ENCODE results near the gene SH3BP5. TPM values are rescaled to one million over a fixed set of nuclear protein-coding genes. Genes with fewer than 3 reads are reported as not detected.
"Not testable (repeated sequence)": the region's sequence is repeated elsewhere in the genome, so short reads cannot be mapped to it uniquely, and the experiment has no call there.

The SH3BP5 gene
- polyA plus RNA-seq, 2 donors = 8.6 to 13.6 TPM

- Histone ChIP-seq H3K36me3 (ENCODE audit: control insufficient read depth in 2 of 2, insufficient read depth in 2 of 2, low read length in 1 of 2) (no peaks in the 10 kb centered on the region), H3K4me1 (ENCODE audit: control insufficient read depth in 2 of 2, insufficient read depth in 2 of 2, low read length in 1 of 2) (peaks cover 0 to 3% of the 10 kb centered on the region in 2 donors), H3K9me3 (ENCODE audit: control insufficient read depth in 2 of 2, insufficient read depth in 1 of 2, low read depth in 1 of 2, low read length in 1 of 2) (no peaks in the 10 kb centered on the region), H3K27ac (ENCODE audit: low read depth in 2 of 2, low read length in 1 of 2) (no peak overlapping the region), H3K4me3 (ENCODE audit: low read depth in 1 of 2, low read length in 2 of 2) (no peak overlapping the region), H3K27me3 (ENCODE audit: control insufficient read depth in 1 of 2, insufficient read depth in 2 of 2, low read length in 2 of 2) (no peaks in the 10 kb centered on the region)
- WGBS, 2 donors = 45 to 52% methylated on average over 11 of the region's 11 CpGs
These were observed 29.3 kb upstream of the SH3BP5 start for GRCh38 chr3:15361494-15362214.

- Histone ChIP-seq H3K9me3 (ENCODE audit: control insufficient read depth in 2 of 2, insufficient read depth in 1 of 2, low read depth in 1 of 2, low read length in 1 of 2) (no peaks in the 10 kb centered on the region), H3K4me3 (ENCODE audit: low read depth in 1 of 2, low read length in 2 of 2) (no peak overlapping the region), H3K27me3 (ENCODE audit: control insufficient read depth in 1 of 2, insufficient read depth in 2 of 2, low read length in 2 of 2) (no peaks in the 10 kb centered on the region), H3K36me3 (ENCODE audit: control insufficient read depth in 2 of 2, insufficient read depth in 2 of 2, low read length in 1 of 2) (no peaks in the 10 kb centered on the region), H3K27ac (ENCODE audit: low read depth in 2 of 2, low read length in 1 of 2) (no peak overlapping the region), H3K4me1 (ENCODE audit: control insufficient read depth in 2 of 2, insufficient read depth in 2 of 2, low read length in 1 of 2) (peaks cover 0 to 3% of the 10 kb centered on the region in 2 donors)
- WGBS, 2 donors = 37 to 46% methylated on average over 1 of the region's 1 CpG
These were observed 28.6 kb upstream of the SH3BP5 start for GRCh38 chr3:15360788-15361493.

GRCh38 chr3:15359677-15360397 is 27.5 kb upstream of the SH3BP5 start:
- 76 to 88% methylated on average over 6 of the region's 6 CpGs for WGBS, 2 donors
- H3K27me3 ChIP-seq (ENCODE audit: control insufficient read depth in 1 of 2, insufficient read depth in 2 of 2, low read length in 2 of 2) = no peaks in the 10 kb centered on the region
- peaks cover 0 to 3% of the 10 kb centered on the region in 2 donors for H3K4me1 ChIP-seq (ENCODE audit: control insufficient read depth in 2 of 2, insufficient read depth in 2 of 2, low read length in 1 of 2)
- H3K36me3 ChIP-seq (ENCODE audit: control insufficient read depth in 2 of 2, insufficient read depth in 2 of 2, low read length in 1 of 2) = no peaks in the 10 kb centered on the region
- no peak overlapping the region for H3K4me3 ChIP-seq (ENCODE audit: low read depth in 1 of 2, low read length in 2 of 2)
- H3K27ac ChIP-seq (ENCODE audit: low read depth in 2 of 2, low read length in 1 of 2) = no peak overlapping the region
- H3K9me3 ChIP-seq (ENCODE audit: control insufficient read depth in 2 of 2, insufficient read depth in 1 of 2, low read depth in 1 of 2, low read length in 1 of 2) = no peaks in the 10 kb centered on the region

- not testable (repeated sequence) for H3K9me3 ChIP-seq (ENCODE audit: control insufficient read depth in 2 of 2, insufficient read depth in 1 of 2, low read depth in 1 of 2, low read length in 1 of 2); H3K4me3 ChIP-seq (ENCODE audit: low read depth in 1 of 2, low read length in 2 of 2); H3K4me1 ChIP-seq (ENCODE audit: control insufficient read depth in 2 of 2, insufficient read depth in 2 of 2, low read length in 1 of 2); H3K36me3 ChIP-seq (ENCODE audit: control insufficient read depth in 2 of 2, insufficient read depth in 2 of 2, low read length in 1 of 2); H3K27me3 ChIP-seq (ENCODE audit: control insufficient read depth in 1 of 2, insufficient read depth in 2 of 2, low read length in 2 of 2); H3K27ac ChIP-seq (ENCODE audit: low read depth in 2 of 2, low read length in 1 of 2)
- 48 to 49% methylated on average over 5 of the region's 5 CpGs for WGBS, 2 donors
These were observed 24.3 kb upstream of the SH3BP5 start for GRCh38 chr3:15356651-15357061.

GRCh38 chr3:15356176-15356575 is 23.8 kb upstream of the SH3BP5 start:
- Histone ChIP-seq H3K9me3 (ENCODE audit: control insufficient read depth in 2 of 2, insufficient read depth in 1 of 2, low read depth in 1 of 2, low read length in 1 of 2) (peaks cover 5% of the 10 kb centered on the region in 2 donors), H3K27ac (ENCODE audit: low read depth in 2 of 2, low read length in 1 of 2) (no peak overlapping the region), H3K36me3 (ENCODE audit: control insufficient read depth in 2 of 2, insufficient read depth in 2 of 2, low read length in 1 of 2) (no peaks in the 10 kb centered on the region), H3K27me3 (ENCODE audit: control insufficient read depth in 1 of 2, insufficient read depth in 2 of 2, low read length in 2 of 2) (no peaks in the 10 kb centered on the region), H3K4me3 (ENCODE audit: low read depth in 1 of 2, low read length in 2 of 2) (no peak overlapping the region), H3K4me1 (ENCODE audit: control insufficient read depth in 2 of 2, insufficient read depth in 2 of 2, low read length in 1 of 2) (no peaks in the 10 kb centered on the region)
- WGBS, 2 donors = 65% methylated on average over 2 of the region's 2 CpGs

GRCh38 chr3:15355086-15355485 is 22.7 kb upstream of the SH3BP5 start:
- H3K4me3 ChIP-seq (ENCODE audit: low read depth in 1 of 2, low read length in 2 of 2) = no peak overlapping the region
- H3K27me3 ChIP-seq (ENCODE audit: control insufficient read depth in 1 of 2, insufficient read depth in 2 of 2, low read length in 2 of 2) = no peaks in the 10 kb centered on the region
- WGBS, 2 donors = 86 to 92% methylated on average over 1 of the region's 1 CpG
- peaks cover 5% of the 10 kb centered on the region in 2 donors for H3K9me3 ChIP-seq (ENCODE audit: control insufficient read depth in 2 of 2, insufficient read depth in 1 of 2, low read depth in 1 of 2, low read length in 1 of 2)
- no peaks in the 10 kb centered on the region for H3K4me1 ChIP-seq (ENCODE audit: control insufficient read depth in 2 of 2, insufficient read depth in 2 of 2, low read length in 1 of 2)
- no peaks in the 10 kb centered on the region for H3K36me3 ChIP-seq (ENCODE audit: control insufficient read depth in 2 of 2, insufficient read depth in 2 of 2, low read length in 1 of 2)
- no peak overlapping the region for H3K27ac ChIP-seq (ENCODE audit: low read depth in 2 of 2, low read length in 1 of 2)

- no peaks in the 10 kb centered on the region for H3K27me3 ChIP-seq (ENCODE audit: control insufficient read depth in 1 of 2, insufficient read depth in 2 of 2, low read length in 2 of 2)
- WGBS, 2 donors = 78 to 92% methylated on average over 6 of the region's 6 CpGs
These were observed 22.1 kb upstream of the SH3BP5 start for GRCh38 chr3:15354485-15354884.

GRCh38 chr3:15350141-15350540 is 17.8 kb upstream of the SH3BP5 start:
- Histone ChIP-seq H3K9me3 (ENCODE audit: control insufficient read depth in 2 of 2, insufficient read depth in 1 of 2, low read depth in 1 of 2, low read length in 1 of 2) (peaks cover 5% of the 10 kb centered on the region in 2 donors), H3K27me3 (ENCODE audit: control insufficient read depth in 1 of 2, insufficient read depth in 2 of 2, low read length in 2 of 2) (no peaks in the 10 kb centered on the region), H3K36me3 (ENCODE audit: control insufficient read depth in 2 of 2, insufficient read depth in 2 of 2, low read length in 1 of 2) (no peaks in the 10 kb centered on the region), H3K27ac (ENCODE audit: low read depth in 2 of 2, low read length in 1 of 2) (no peak overlapping the region), H3K4me1 (ENCODE audit: control insufficient read depth in 2 of 2, insufficient read depth in 2 of 2, low read length in 1 of 2) (no peaks in the 10 kb centered on the region), H3K4me3 (ENCODE audit: low read depth in 1 of 2, low read length in 2 of 2) (no peak overlapping the region)
- WGBS, 2 donors = 93 to 97% methylated on average over 3 of the region's 3 CpGs

More at GRCh38 chr3:15354485-15354884, 22.1 kb upstream of the SH3BP5 start:
- Histone ChIP-seq H3K9me3 (ENCODE audit: control insufficient read depth in 2 of 2, insufficient read depth in 1 of 2, low read depth in 1 of 2, low read length in 1 of 2) (peaks cover 5% of the 10 kb centered on the region in 2 donors), H3K4me1 (ENCODE audit: control insufficient read depth in 2 of 2, insufficient read depth in 2 of 2, low read length in 1 of 2) (no peaks in the 10 kb centered on the region), H3K36me3 (ENCODE audit: control insufficient read depth in 2 of 2, insufficient read depth in 2 of 2, low read length in 1 of 2) (no peaks in the 10 kb centered on the region), H3K4me3 (ENCODE audit: low read depth in 1 of 2, low read length in 2 of 2) (no peak overlapping the region), H3K27ac (ENCODE audit: low read depth in 2 of 2, low read length in 1 of 2) (no peak overlapping the region)

GRCh38 chr3:15349438-15349837 is 17.1 kb upstream of the SH3BP5 start:
- not testable (repeated sequence) for H3K4me3 ChIP-seq (ENCODE audit: low read depth in 1 of 2, low read length in 2 of 2); H3K27ac ChIP-seq (ENCODE audit: low read depth in 2 of 2, low read length in 1 of 2); H3K36me3 ChIP-seq (ENCODE audit: control insufficient read depth in 2 of 2, insufficient read depth in 2 of 2, low read length in 1 of 2); H3K9me3 ChIP-seq (ENCODE audit: control insufficient read depth in 2 of 2, insufficient read depth in 1 of 2, low read depth in 1 of 2, low read length in 1 of 2); H3K27me3 ChIP-seq (ENCODE audit: control insufficient read depth in 1 of 2, insufficient read depth in 2 of 2, low read length in 2 of 2); H3K4me1 ChIP-seq (ENCODE audit: control insufficient read depth in 2 of 2, insufficient read depth in 2 of 2, low read length in 1 of 2)
- WGBS, 2 donors = 98 to 100% methylated on average over 5 of the region's 5 CpGs

All from esophagus (tissue), 2 donors.